RPMI7951 (cell line): ENCODE data around the gene ABHD10. TPM values are rescaled to one million over a fixed set of nuclear protein-coding genes. Genes with fewer than 3 reads are reported as not detected.
"Not testable (repeated sequence)": the region's sequence is repeated elsewhere in the genome, so short reads cannot be mapped to it uniquely, and the experiment has no call there.

ENCODE experiments used
- DNase-seq: peaks from one replicate; pipeline ENCODE4 v3.0.0-alpha.2; 2012; ENCODE audit warnings: low read depth
- total RNA-seq: library from RNA; depleted of rRNA; stranded (reverse); fragments of >200 nt; shearing (Covaris generic); gene quantifications from 2 replicates; pipeline ENCODE4 v1.2.3, GENCODE V29; 2014; rRNA removed

The ABHD10 gene
- total RNA-seq, 1 experiment from 2014 or later = 42.5 TPM

- DNase-seq = no peak
These were observed 53.4 kb downstream of the ABHD10 start for GRCh38 chr3:112032098-112032731.

- DNase-seq = no peak
These were observed 55.6 kb downstream of the ABHD10 start, which contains the start of gene TMPRSS7 for GRCh38 chr3:112034436-112034835. Gene TMPRSS7, plus strand, starts transcription at chr3:112034736. Its CDS starts 110 bp downstream, at chr3:112034846.

GRCh38 chr3:112035241-112035640 lies 56.4 kb downstream of the ABHD10 start:
- no peak for DNase-seq

GRCh38 chr3:112037194-112037593 lies 58.4 kb downstream of the ABHD10 start:
- not testable (repeated sequence) for DNase-seq

GRCh38 chr3:112038863-112039262 lies 60.0 kb downstream of the ABHD10 start:
- DNase-seq = no peak

- no peak for DNase-seq
These were observed 62.5 kb downstream of the ABHD10 start for GRCh38 chr3:112041321-112041720.

- DNase-seq = peak; percentile 13
These were observed 64.0 kb downstream of the ABHD10 start for GRCh38 chr3:112042842-112043280.

Other genes with a start within 250 kb of the ABHD10 start
- 92.6 and 122 TPM in 2 replicates for gene PHLDB2, start 119.8 kb upstream of the ABHD10 start, total RNA-seq
- gene TAGLN3, start 19.9 kb downstream of the ABHD10 start, total RNA-seq = 0.39 and 0.48 TPM in 2 replicates
- gene TMPRSS7, start 55.7 kb downstream of the ABHD10 start, total RNA-seq = not detected in 2 replicates
- gene C3orf52, start 107.4 kb downstream of the ABHD10 start, total RNA-seq = 6.4 and 7.4 TPM in 2 replicates
- gene GCSAM, start 154.2 kb downstream of the ABHD10 start, total RNA-seq = not detected in 2 replicates